Body of pancreas (tissue), 4 donors: ENCODE results near the gene SMARCA4.

Experiments used
- CTCF ChIP-seq, 7 experiments: fragments of 450-650 bp in 4 of 7; fragments of 200-600 bp in 3 of 7; sonication (generic) in 3 of 7; IDR thresholded peaks; one replicate each; pipeline ENCODE4 v1.5.1; 2016 to 2019; ENCODE audit warnings: antibody characterized with exemption in 7 of 7
- POLR2A ChIP-seq, 3 donors: fragments of 450-650 bp; IDR thresholded peaks; one replicate each; pipeline ENCODE4 v1.6.1; 2016; ENCODE audit warnings: antibody characterized with exemption in 3 of 3, mild to moderate bottlenecking in 2 of 3

- TF ChIP-seq CTCF (IDR thresholded peaks at IDR 0.05) (no peak), POLR2A (IDR thresholded peaks at IDR 0.05) (no peak)
Measured at GRCh38 chr19:11020982-11021759, 60.3 kb downstream of the SMARCA4 start.
